ENCODE results near the gene RBKS.
"Not testable (repeated sequence)": the region's sequence is repeated elsewhere in the genome, so short reads cannot be mapped to it uniquely, and the experiment has no call there.

RBKS gene

GRCh38 chr2:27756544-27757498 lies 133.4 kb downstream of the RBKS start:
- DNase-seq, result peak; percentile 53

GRCh38 chr2:27756091-27756490 lies 134.1 kb downstream of the RBKS start:
- no peak for DNase-seq

GRCh38 chr2:27754831-27755230 lies 135.4 kb downstream of the RBKS start:
- DNase-seq, result no peak

GRCh38 chr2:27754138-27754588 lies 136.0 kb downstream of the RBKS start:
- DNase-seq, result peak; percentile 73

- DNase-seq, result no peak
These were observed 137.5 kb downstream of the RBKS start for GRCh38 chr2:27752551-27753237.

- DNase-seq, result no peak
These were observed 138.8 kb downstream of the RBKS start for GRCh38 chr2:27751377-27751776.

GRCh38 chr2:27748803-27749554 lies 141.2 kb downstream of the RBKS start:
- not testable (repeated sequence) for DNase-seq

- DNase-seq, result no peak
These were observed 142.3 kb downstream of the RBKS start for GRCh38 chr2:27747827-27748352.

GRCh38 chr2:27746325-27746724 lies 143.9 kb downstream of the RBKS start:
- no peak for DNase-seq

- DNase-seq, result not testable (repeated sequence)
These were observed 144.7 kb downstream of the RBKS start for GRCh38 chr2:27745494-27745893.

GRCh38 chr2:27742571-27742970 lies 147.6 kb downstream of the RBKS start:
- DNase-seq, result no peak

- DNase-seq, result no peak
These were observed 148.5 kb downstream of the RBKS start for GRCh38 chr2:27741673-27742072.

GRCh38 chr2:27739058-27739373 lies 151.2 kb downstream of the RBKS start:
- DNase-seq, result no peak

GRCh38 chr2:27738349-27739057 lies 151.7 kb downstream of the RBKS start:
- DNase-seq, result no peak

- peak; percentile 58 for DNase-seq
These were observed 152.4 kb downstream of the RBKS start for GRCh38 chr2:27737676-27738348.

- no peak for DNase-seq
These were observed 153.3 kb downstream of the RBKS start for GRCh38 chr2:27736890-27737204.

- no peak for DNase-seq
These were observed 153.9 kb downstream of the RBKS start for GRCh38 chr2:27736031-27736889.

- peak; percentile 72 for DNase-seq
These were observed 154.8 kb downstream of the RBKS start for GRCh38 chr2:27735263-27735904.

GRCh38 chr2:27734305-27734704 lies 155.9 kb downstream of the RBKS start:
- no peak for DNase-seq

Measured in fibroblast of skin of abdomen (primary cell).